Neuron (in vitro differentiated cells): ENCODE measurements around the gene COL11A2.

Experiments used
- H2AFZ ChIP-seq: one replicate; pipeline ENCODE4 v1.6.1; 2013; ENCODE audit warnings: low read depth, mild to moderate bottlenecking, inconsistent platforms, low read length, moderate library complexity
- H3K27me3 ChIP-seq: one replicate; pipeline ENCODE4 v1.6.1; 2013; ENCODE audit warnings: low read length; ENCODE audit not compliant: insufficient read depth
- H3K36me3 ChIP-seq: one replicate; pipeline ENCODE4 v1.6.1; 2013; ENCODE audit warnings: low read length; ENCODE audit not compliant: insufficient read depth
- H3K4me1 ChIP-seq: one replicate; pipeline ENCODE4 v1.6.1; 2013; ENCODE audit warnings: low read length; ENCODE audit not compliant: insufficient read depth
- H3K4me3 ChIP-seq: 2 replicates; pipeline ENCODE4 v1.5.1; 2013; ENCODE audit warnings: mild to moderate bottlenecking, low read length, moderate library complexity
- H3K9me3 ChIP-seq: one replicate; pipeline ENCODE4 v1.6.1; 2013; ENCODE audit warnings: low read length

The COL11A2 gene

DNA sequence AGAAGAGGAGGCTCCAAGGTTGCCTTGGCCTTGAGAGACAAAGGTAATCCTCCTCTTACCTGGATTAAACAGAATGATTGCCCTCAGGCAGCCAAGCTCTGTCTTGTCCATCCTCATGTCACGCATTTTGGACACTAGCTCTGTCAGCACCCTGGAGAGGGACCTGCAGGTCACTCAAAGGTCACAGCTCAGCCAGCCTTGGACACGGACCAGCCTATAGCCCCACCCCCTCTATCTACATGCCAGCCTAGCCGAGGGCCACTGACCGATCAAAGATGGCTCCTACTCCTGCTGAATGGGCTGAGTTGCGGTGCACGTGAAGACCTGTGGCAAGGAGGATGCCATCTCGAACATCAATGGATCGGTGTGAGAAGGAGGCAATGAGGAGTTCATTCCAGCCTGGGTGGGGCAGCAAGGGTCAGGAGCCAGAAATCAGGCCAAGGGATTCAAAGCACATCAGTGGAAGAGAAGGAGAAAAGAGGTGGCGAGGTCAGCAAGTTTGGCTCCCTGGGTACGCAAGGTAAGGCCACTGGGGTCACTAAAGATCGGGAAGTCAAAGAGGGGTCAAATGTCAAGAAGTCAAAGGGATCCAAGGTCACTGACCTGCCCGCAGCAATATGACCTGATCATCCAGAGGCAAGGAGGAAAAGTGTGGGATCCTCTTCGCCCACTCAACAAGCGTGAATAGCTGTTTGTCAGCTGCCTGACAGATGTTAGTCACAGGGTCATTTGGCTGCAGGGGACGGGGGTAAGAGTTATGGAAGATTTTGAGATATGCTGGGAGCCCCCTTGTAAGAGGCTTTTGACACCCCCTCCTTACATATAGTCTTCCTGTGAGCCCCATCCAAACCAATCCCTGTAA, 3.3 kb upstream of the COL11A2 start:
- Histone ChIP-seq H2AFZ (no peak overlapping the region), H3K4me1 (peaks cover 25% of the 10 kb centered on the region), H3K4me3 (no peak overlapping the region), H3K36me3 (peaks cover 38% of the 10 kb centered on the region), H3K27me3 (no peaks in the 10 kb centered on the region), H3K9me3 (no peaks in the 10 kb centered on the region)

DNA sequence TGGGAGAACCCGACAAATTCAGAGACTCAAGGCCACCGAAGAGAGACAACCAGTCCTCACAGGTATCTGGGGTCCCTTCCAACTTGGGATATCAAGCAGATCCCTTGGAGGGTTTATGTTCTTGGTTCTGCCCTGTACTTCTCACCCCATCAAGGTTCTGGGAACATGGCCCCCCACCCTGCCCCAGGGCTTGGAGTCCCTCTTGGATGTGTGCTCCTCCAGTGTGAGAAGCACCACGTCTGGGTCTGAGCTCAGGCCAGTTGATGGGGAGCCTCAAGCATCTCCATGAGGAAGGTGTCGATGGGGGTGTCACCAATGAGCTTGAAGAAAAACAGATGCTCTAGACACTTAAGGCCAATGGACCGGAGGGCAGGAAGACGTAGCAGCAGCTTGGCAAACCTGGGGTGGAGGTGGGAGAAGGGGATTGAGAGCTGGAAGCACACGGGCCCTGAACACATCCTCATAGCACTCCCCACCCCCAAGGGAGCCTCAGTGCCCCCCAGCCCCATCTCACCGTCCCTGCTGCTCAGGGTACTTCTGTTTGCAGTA, 2.2 kb upstream of the COL11A2 start:
- peaks cover 38% of the 10 kb centered on the region for H3K36me3 ChIP-seq
- no peaks in the 10 kb centered on the region for H3K9me3 ChIP-seq
- H2AFZ ChIP-seq, result no peak overlapping the region
- H3K4me3 ChIP-seq, result no peak overlapping the region
- H3K27me3 ChIP-seq, result no peaks in the 10 kb centered on the region
- H3K4me1 ChIP-seq, result peaks cover 22% of the 10 kb centered on the region

DNA sequence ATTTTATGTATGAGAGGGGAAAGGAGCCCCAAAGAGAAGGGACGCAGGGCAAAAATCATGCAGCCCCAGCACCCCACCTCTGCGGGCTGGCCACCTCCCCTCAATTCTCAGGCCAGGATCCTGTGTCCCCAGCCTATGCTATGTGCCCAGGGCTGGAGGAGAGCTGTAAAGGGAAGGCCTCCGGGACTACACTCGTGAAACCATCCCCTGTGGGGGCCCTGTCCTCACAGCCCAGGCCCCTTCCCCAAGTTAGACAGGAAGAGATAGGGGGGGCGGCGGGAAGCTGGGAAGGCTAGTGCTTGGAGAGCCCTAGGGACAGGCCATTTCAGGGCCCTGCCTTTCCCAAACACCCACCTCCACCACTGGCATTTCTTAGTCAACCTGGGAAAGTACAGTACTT, 1.4 kb upstream of the COL11A2 start:
- H3K4me1 ChIP-seq, result peaks cover 14% of the 10 kb centered on the region

GRCh38 chr6:33192671-33193602, 670 bp upstream of the COL11A2 start:
- Histone ChIP-seq H3K9me3 (no peaks in the 10 kb centered on the region), H3K4me3 (no peak overlapping the region), H3K36me3 (peaks cover 35% of the 10 kb centered on the region), H2AFZ (no peak overlapping the region), H3K4me1 (peaks cover 13% of the 10 kb centered on the region), H3K27me3 (no peaks in the 10 kb centered on the region)

More for the DNA sequence above, 1.4 kb upstream of the COL11A2 start:
- Histone ChIP-seq H3K4me3 (no peak overlapping the region), H2AFZ (no peak overlapping the region), H3K36me3 (peaks cover 38% of the 10 kb centered on the region), H3K27me3 (no peaks in the 10 kb centered on the region), H3K9me3 (no peaks in the 10 kb centered on the region)

- Histone ChIP-seq H3K36me3 (peaks cover 27% of the 10 kb centered on the region), H2AFZ (no peak overlapping the region), H3K9me3 (no peaks in the 10 kb centered on the region), H3K27me3 (no peaks in the 10 kb centered on the region), H3K4me1 (peaks cover 9% of the 10 kb centered on the region), H3K4me3 (no peak overlapping the region)
These were observed 723 bp downstream of the COL11A2 start for GRCh38 chr6:33191383-33192104.

DNA sequence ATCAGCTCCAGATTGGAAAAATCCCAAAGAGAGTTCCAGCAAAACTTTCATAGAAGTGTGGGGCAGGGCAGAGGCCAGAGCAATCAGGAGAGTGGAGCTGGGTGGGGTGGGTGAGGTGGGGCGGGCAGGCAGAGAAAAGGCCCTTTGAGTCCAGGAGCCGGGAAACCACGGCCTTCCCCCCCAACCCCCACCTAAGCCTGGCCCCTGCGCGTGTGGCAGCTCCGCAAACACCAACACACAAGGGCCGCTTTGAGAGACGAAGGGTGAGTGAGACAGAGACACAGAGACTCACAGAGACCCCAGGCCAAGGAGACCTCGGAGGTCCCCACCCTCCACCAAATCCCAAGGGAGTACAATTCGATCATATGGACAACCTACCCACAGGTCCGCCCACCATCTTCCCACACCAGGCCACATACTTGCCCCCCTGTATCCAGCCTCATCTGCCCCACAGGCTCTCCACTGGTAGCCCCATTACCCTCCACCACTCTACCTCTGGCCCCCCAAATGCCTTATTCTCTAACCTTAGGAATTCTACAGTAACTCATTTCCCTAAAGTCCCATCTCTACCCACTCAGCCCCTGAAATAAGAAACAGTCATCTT, 1.7 kb downstream of the COL11A2 start:
- Histone ChIP-seq H3K9me3 (no peaks in the 10 kb centered on the region), H3K36me3 (peaks cover 20% of the 10 kb centered on the region), H3K27me3 (peaks cover 2% of the 10 kb centered on the region), H3K4me3 (no peak overlapping the region), H2AFZ (no peak overlapping the region), H3K4me1 (peaks cover 9% of the 10 kb centered on the region)

- Histone ChIP-seq H2AFZ (no peak overlapping the region), H3K36me3 (peaks cover 12% of the 10 kb centered on the region), H3K9me3 (no peaks in the 10 kb centered on the region), H3K27me3 (peaks cover 2% of the 10 kb centered on the region), H3K4me1 (peaks cover 9% of the 10 kb centered on the region), H3K4me3 (no peak overlapping the region)
These were observed 2.4 kb downstream of the COL11A2 start for GRCh38 chr6:33189625-33190448.

- Histone ChIP-seq H3K27me3 (peaks cover 2% of the 10 kb centered on the region), H2AFZ (no peak overlapping the region), H3K4me3 (no peak overlapping the region), H3K9me3 (no peaks in the 10 kb centered on the region), H3K36me3 (peaks cover 5% of the 10 kb centered on the region), H3K4me1 (peaks cover 9% of the 10 kb centered on the region)
These were observed 3.1 kb downstream of the COL11A2 start for GRCh38 chr6:33189164-33189563.

- no peak overlapping the region for H2AFZ ChIP-seq
- H3K36me3 ChIP-seq, result no peaks in the 10 kb centered on the region
- peaks cover 2% of the 10 kb centered on the region for H3K27me3 ChIP-seq
- H3K9me3 ChIP-seq, result no peaks in the 10 kb centered on the region
- no peak overlapping the region for H3K4me3 ChIP-seq
- peaks cover 9% of the 10 kb centered on the region for H3K4me1 ChIP-seq
These were observed 4.5 kb downstream of the COL11A2 start for GRCh38 chr6:33187809-33188208.

DNA sequence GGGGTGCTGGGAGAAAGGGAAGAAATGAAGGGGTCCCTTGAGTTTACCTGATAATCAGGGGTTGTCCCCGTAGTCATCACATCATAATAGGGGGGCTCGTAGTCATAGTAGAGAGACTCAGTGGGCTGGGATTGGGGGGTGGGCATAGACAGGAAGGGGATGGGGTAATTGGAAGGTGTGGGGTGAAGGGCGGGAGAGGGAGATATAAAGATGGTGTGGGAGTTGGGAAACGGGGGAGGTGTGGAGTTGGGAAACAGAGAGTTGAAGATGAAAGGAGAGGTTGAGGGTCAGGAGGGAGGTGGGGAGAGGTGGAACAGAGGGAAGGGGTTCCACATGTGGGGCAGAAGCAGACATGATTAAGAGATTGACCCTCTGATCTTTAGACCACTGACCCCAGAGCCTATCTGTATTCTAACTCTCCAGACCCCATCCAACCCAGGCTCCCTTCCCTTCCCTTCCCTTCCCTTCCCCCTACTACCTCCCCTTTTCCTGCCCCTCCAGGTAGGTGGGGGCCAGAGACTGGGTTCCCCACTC, 6.5 kb downstream of the COL11A2 start:
- no peaks in the 10 kb centered on the region for H3K9me3 ChIP-seq
- H3K36me3 ChIP-seq, result no peaks in the 10 kb centered on the region
- H3K4me1 ChIP-seq, result no peaks in the 10 kb centered on the region
- no peak overlapping the region for H3K4me3 ChIP-seq
- peaks cover 2% of the 10 kb centered on the region for H3K27me3 ChIP-seq
- no peak overlapping the region for H2AFZ ChIP-seq

DNA sequence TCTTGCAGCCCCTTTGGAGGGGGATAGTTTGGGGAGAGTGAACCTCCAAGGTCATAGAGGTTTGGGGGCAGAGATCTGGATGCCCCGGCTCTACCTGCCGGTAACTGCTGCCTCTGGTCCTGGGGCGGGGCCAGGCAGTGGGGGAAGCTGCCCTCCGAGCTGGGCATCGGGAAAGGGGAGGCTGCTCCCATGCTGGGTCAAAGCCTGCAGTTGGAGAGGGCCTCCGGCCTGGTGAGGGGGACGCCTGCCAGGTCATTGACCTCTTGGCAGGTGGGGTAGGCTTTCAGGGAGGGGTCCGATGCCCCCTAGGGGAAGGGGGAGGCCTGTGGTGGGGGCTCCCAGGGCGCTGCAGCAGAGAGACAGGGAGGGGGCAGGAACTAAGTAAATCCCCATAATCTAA, 7.1 kb downstream of the COL11A2 start:
- no peaks in the 10 kb centered on the region for H3K4me1 ChIP-seq
- H3K9me3 ChIP-seq, result no peaks in the 10 kb centered on the region
- H3K27me3 ChIP-seq, result peaks cover 2% of the 10 kb centered on the region
- H3K36me3 ChIP-seq, result no peaks in the 10 kb centered on the region
- H2AFZ ChIP-seq, result no peak overlapping the region
- no peak overlapping the region for H3K4me3 ChIP-seq
